ENCODE measurements around the gene ARHGDIB.

DNA sequence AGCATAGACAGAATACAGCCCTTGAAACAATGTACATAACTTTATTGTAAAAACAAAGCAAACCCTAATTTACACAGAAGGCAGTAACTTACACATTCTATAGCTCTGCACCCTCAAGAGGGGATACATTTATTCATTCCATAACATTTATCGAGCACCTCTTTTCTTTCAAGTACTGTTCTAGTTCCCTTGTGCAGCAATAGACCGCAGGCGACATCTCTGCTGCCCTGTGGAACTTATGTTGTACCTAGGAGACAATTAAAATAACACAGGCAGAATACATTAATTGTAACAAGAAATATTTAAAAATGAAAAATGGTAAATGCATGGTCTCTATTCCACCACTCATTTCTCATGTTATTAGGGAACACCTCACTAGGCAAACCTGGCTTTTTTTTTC lies 1.4 kb upstream of the ARHGDIB start:
- no peak for TF ChIP-seq POLR2AphosphoS5 (IDR thresholded peaks at IDR 0.05; ENCODE audit: borderline replicate concordance, low read depth, low read length)
- no peak for TF ChIP-seq EZH2 (IDR thresholded peaks at IDR 0.05)
- no peak for TF ChIP-seq FOXP2 (optimal IDR thresholded peaks at IDR 0.05; ENCODE audit: control extremely low read depth, extremely low read length, insufficient read depth)
